Parathyroid adenoma (tissue), 2 donors: ENCODE results near the gene PRDM10.
A peak's percentile ranks its signal among the peaks of the same experiment; 100 is the strongest.

Source experiments
- H2AFZ ChIP-seq: fragments of 300-600 bp; sonication (generic); one replicate; pipeline ENCODE4 v1.7.0; 2017; ENCODE audit warnings: antibody characterized with exemption, mild to moderate bottlenecking
- H3K27ac ChIP-seq: fragments of 300-600 bp; sonication (generic); one replicate; pipeline ENCODE4 v1.7.0; 2017
- H3K27me3 ChIP-seq: fragments of 300-600 bp; sonication (generic); one replicate; pipeline ENCODE4 v1.7.0; 2017; ENCODE audit warnings: low read length; ENCODE audit not compliant: control insufficient read depth, insufficient read depth
- H3K36me3 ChIP-seq: fragments of 300-600 bp; sonication (generic); one replicate; pipeline ENCODE4 v1.7.0; 2017; ENCODE audit warnings: low read length; ENCODE audit not compliant: control insufficient read depth, insufficient read depth
- H3K4me1 ChIP-seq: fragments of 300-600 bp; sonication (generic); one replicate; pipeline ENCODE4 v1.7.0; 2017; ENCODE audit warnings: control low read depth
- H3K4me2 ChIP-seq: fragments of 300-600 bp; sonication (generic); one replicate; pipeline ENCODE4 v1.7.0; 2017; ENCODE audit warnings: low read length
- H3K4me3 ChIP-seq: fragments of 300-600 bp; sonication (generic); one replicate; pipeline ENCODE4 v1.7.0; 2017; ENCODE audit warnings: low read depth, low read length
- H3K79me2 ChIP-seq: fragments of 300-600 bp; sonication (generic); one replicate; pipeline ENCODE4 v1.7.0; 2017; ENCODE audit warnings: control low read depth
- H3K9ac ChIP-seq: fragments of 300-600 bp; sonication (generic); one replicate; pipeline ENCODE4 v1.7.0; 2017; ENCODE audit warnings: mild to moderate bottlenecking
- H3K9me3 ChIP-seq: fragments of 300-600 bp; sonication (generic); one replicate; pipeline ENCODE4 v1.7.0; 2017; ENCODE audit warnings: low read length; ENCODE audit not compliant: control insufficient read depth
- CTCF ChIP-seq: fragments of 300-600 bp; sonication (generic); IDR thresholded peaks from one replicate; pipeline ENCODE4 v1.7.0; 2017; ENCODE audit warnings: antibody characterized with exemption, mild to moderate bottlenecking
- donor health status: primary hyperparathyroidism.

The PRDM10 gene

GRCh38 chr11:130002352-130002845 is at the start of gene PRDM10:
Gene PRDM10 (minus strand): TSS chr11:130002835. CDS start chr11:129960964, 41,871 bp downstream.
- H3K36me3 ChIP-seq: no peaks in the 10 kb centered on the region
- H3K79me2 ChIP-seq: peaks cover 3% of the 10 kb centered on the region
- no peaks in the 10 kb centered on the region for H3K9me3 ChIP-seq
- H3K27me3 ChIP-seq: no peaks in the 10 kb centered on the region
- TF ChIP-seq CTCF: no peak
- H3K4me2 ChIP-seq: peak within 1 kb of the TSS; percentile 91
- peak within 1 kb of the TSS; percentile 84 for H3K4me3 ChIP-seq
- peak within 1 kb of the TSS; percentile 97 for H2AFZ ChIP-seq
- H3K4me1 ChIP-seq: peaks cover 4% of the 10 kb centered on the region
- H3K27ac ChIP-seq: peak within 1 kb of the TSS; percentile 99
- H3K9ac ChIP-seq: peak within 1 kb of the TSS; percentile 80

GRCh38 chr11:130051082-130051481 is 48.4 kb upstream of the PRDM10 start:
- Histone ChIP-seq H3K9ac (no peak overlapping the region), H3K4me3 (no peak overlapping the region), H2AFZ (no peak overlapping the region), H3K4me1 (no peaks in the 10 kb centered on the region), H3K4me2 (no peak overlapping the region), H3K36me3 (no peaks in the 10 kb centered on the region), H3K27me3 (no peaks in the 10 kb centered on the region), H3K27ac (no peak overlapping the region), H3K9me3 (no peaks in the 10 kb centered on the region), H3K79me2 (no peaks in the 10 kb centered on the region)
- no peak for TF ChIP-seq CTCF

DNA sequence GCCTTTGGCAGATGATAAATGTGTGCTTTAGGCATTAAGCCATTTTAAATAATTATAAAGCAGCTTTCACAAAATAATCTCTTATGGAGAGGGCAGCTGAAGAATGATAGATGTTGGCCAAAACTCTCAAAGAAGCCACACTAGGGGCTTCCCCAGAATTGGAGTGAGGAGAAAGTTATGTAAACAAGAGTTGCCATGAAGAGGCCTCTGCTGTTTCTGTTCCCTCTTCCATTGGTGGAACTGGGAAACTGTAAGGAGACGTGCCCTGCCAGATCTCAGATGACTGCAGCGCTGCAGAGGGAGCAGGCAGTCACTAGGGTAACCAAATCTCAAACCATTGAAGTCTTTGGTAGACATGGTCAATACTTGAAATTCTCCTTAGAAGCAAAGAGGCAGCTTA is 47.6 kb upstream of the PRDM10 start:
- no peaks in the 10 kb centered on the region for H3K9me3 ChIP-seq
- H3K27me3 ChIP-seq: no peaks in the 10 kb centered on the region
- no peak for TF ChIP-seq CTCF
- no peak overlapping the region for H2AFZ ChIP-seq
- H3K36me3 ChIP-seq: no peaks in the 10 kb centered on the region
- H3K4me3 ChIP-seq: no peak overlapping the region
- H3K27ac ChIP-seq: no peak overlapping the region
- no peak overlapping the region for H3K4me2 ChIP-seq
- H3K79me2 ChIP-seq: no peaks in the 10 kb centered on the region
- no peak overlapping the region for H3K9ac ChIP-seq
- no peaks in the 10 kb centered on the region for H3K4me1 ChIP-seq

- no peak overlapping the region for H3K9ac ChIP-seq
- no peaks in the 10 kb centered on the region for H3K79me2 ChIP-seq
- H3K4me2 ChIP-seq: no peak overlapping the region
- H3K27ac ChIP-seq: no peak overlapping the region
- no peak overlapping the region for H3K4me3 ChIP-seq
- no peak for TF ChIP-seq CTCF
- H3K36me3 ChIP-seq: no peaks in the 10 kb centered on the region
- no peaks in the 10 kb centered on the region for H3K27me3 ChIP-seq
- no peak overlapping the region for H2AFZ ChIP-seq
- H3K4me1 ChIP-seq: no peaks in the 10 kb centered on the region
- no peaks in the 10 kb centered on the region for H3K9me3 ChIP-seq
These were observed 46.7 kb upstream of the PRDM10 start for GRCh38 chr11:130049328-130049771.

DNA sequence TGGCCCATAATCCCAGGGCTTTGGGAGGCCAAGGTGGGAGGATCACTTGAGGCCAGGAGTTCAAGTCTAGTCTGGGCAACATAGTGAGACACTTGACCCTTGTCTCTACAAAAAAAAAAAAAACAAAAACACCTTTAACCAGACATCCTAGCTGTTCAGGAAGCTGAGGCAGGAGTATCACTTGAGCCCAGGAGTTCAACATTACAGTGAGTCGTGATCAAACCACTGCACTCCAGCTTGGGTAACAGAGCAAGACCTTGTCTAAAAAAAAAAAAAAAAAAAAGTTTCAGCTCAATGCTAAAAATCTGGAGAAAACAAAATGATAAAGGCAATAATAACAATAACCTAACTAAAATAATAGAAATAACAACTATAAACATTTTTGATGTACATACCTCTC is 44.5 kb upstream of the PRDM10 start:
- Histone ChIP-seq H3K9me3 (no peaks in the 10 kb centered on the region), H3K27ac (no peak overlapping the region), H3K4me1 (no peaks in the 10 kb centered on the region), H3K36me3 (no peaks in the 10 kb centered on the region), H3K9ac (no peak overlapping the region), H3K4me2 (no peak overlapping the region), H3K27me3 (no peaks in the 10 kb centered on the region), H2AFZ (no peak overlapping the region), H3K79me2 (no peaks in the 10 kb centered on the region), H3K4me3 (no peak overlapping the region)
- no peak for TF ChIP-seq CTCF
